HG03442 (cell line): ENCODE data around the gene PTH2R.

Experiments
- ATAC-seq: cut with Tn5 transposase; IDR thresholded peaks from one replicate; pipeline ENCODE4 v1.9.1; 2021; ENCODE audit warnings: mild to moderate bottlenecking, moderate library complexity; ENCODE audit not compliant: unreplicated experiment

Gene PTH2R

GRCh38 chr2:208541989-208542464 lies 135.4 kb downstream of the PTH2R start:
- no peak for ATAC-seq

DNA sequence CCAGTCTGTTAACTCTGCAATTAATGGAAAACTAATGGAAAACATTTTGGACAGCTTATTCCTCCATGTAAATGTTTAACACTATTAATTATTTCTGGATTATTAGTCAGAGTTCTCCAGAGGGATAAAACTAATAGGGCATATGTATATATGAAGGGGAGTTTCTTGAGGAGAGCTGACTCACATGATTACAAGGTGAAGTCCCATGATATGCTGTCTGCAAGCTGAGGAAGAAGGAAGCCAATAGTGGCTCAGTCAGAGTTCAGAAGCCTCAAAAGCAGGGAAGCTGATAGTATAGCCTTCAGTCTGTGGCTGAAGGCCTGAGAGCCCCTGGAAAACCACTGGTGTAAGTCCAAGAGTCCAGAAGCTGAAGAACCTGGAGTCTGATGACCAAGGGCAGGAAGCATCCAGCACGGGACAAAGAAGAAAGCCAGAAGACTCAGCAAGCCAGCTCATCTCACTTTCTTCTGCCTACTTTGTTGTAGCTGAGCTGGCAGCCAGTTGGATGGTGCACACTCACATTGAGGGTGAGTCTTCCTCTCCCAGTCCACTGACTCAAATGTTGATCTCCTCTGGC lies 136.0 kb downstream of the PTH2R start:
- peak; percentile 58 for ATAC-seq
